Aorta (tissue), 5 donors: ENCODE data around the gene MACROD2. TPM values are rescaled to one million over a fixed set of nuclear protein-coding genes. Genes with fewer than 3 reads are reported as not detected.
"Not testable (repeated sequence)": the region's sequence is repeated elsewhere in the genome, so short reads cannot be mapped to it uniquely, and the experiment has no call there.

ENCODE experiments used
- ATAC-seq: fragments of 200-7000 bp; cut with Tn5 transposase; one replicate; pipeline ENCODE4 v1.9.1; 2022; ENCODE audit warnings: moderate library complexity; ENCODE audit not compliant: low FRiP score
- DNase-seq, 2 donors: peaks; one replicate each; pipeline ENCODE4 v3.0.0-alpha.2; 2020
- H3K27ac ChIP-seq, 2 donors: one replicate each; pipeline ENCODE4 v1.5.1; 2013; ENCODE audit warnings: low read length in 2 of 2, mild to moderate bottlenecking in 2 of 2, moderate library complexity in 2 of 2, control low read depth in 1 of 2, inconsistent platforms in 1 of 2, low read depth in 1 of 2
- H3K27me3 ChIP-seq, 2 donors: one replicate each; pipeline ENCODE4 v1.6.1; 2013; ENCODE audit warnings: control low read depth in 1 of 2, low read length in 1 of 2, mild to moderate bottlenecking in 1 of 2, moderate library complexity in 1 of 2; ENCODE audit not compliant: insufficient read depth in 2 of 2, control insufficient read depth in 1 of 2
- H3K36me3 ChIP-seq, 2 donors: one replicate each; pipeline ENCODE4 v1.6.1; 2013; ENCODE audit warnings: control low read depth in 1 of 2, low read length in 1 of 2, mild to moderate bottlenecking in 1 of 2; ENCODE audit not compliant: insufficient read depth in 2 of 2, control insufficient read depth in 1 of 2
- H3K4me1 ChIP-seq, 2 donors: one replicate each; pipeline ENCODE4 v1.6.1; 2013; ENCODE audit warnings: low read length in 2 of 2, control low read depth in 1 of 2, mild to moderate bottlenecking in 1 of 2, moderate library complexity in 1 of 2; ENCODE audit not compliant: insufficient read depth in 2 of 2, control insufficient read depth in 1 of 2
- H3K4me3 ChIP-seq, 2 donors: one replicate each; pipeline ENCODE4 v1.5.1; 2013; ENCODE audit warnings: low read length in 2 of 2, control low read depth in 1 of 2, mild to moderate bottlenecking in 1 of 2
- H3K9me3 ChIP-seq: one replicate; pipeline ENCODE4 v1.6.1; 2013; ENCODE audit warnings: mild to moderate bottlenecking, low read length; ENCODE audit not compliant: control insufficient read depth
- WGBS, 2 donors: extraction: QIAGEN DNeasy Blood & Tissue Kit; methylation state at CpG; one replicate each; pipeline ENCODE4 v1.1.7; 2013; 5-methylcytosine and 5-hydroxymethylcytosine counted together
- intact Hi-C, 2 donors: fragments of 100-400 bp; cut with DNase I; formaldehyde crosslinking; loops; one replicate each; pipeline versions ENCODE4 v1.14.2 to v1.15.0; 2022
- polyA plus RNA-seq, 2 donors: library from polyadenylated mRNA; stranded (reverse); fragments of 200-250 nt; gene quantifications; one replicate each; pipeline ENCODE4 v1.2.3, GENCODE V29; 2013
- total RNA-seq, 2 donors: library from RNA; stranded (reverse); fragmentation: NEBNext Ultra II Directional; extraction: Animal tissue kit (Norgen Biotek cat#: 25700); gene quantifications; one replicate each; pipeline ENCODE4 v1.2.1, GENCODE V29; 2021
- donor health status: healthy with polysubstance abuse.
- donor health status: Bipolar disorder and iron deficiency.
- donor health status: DM: no; HTN: no; CAD: no.
- donor health status: DM: no; HTN: no; CAD: no.
- donor health status: DM: yes; HTN: yes; CAD: no.

MACROD2 gene
- total and polyA plus RNA-seq, 4 donors, result 0.90 to 11.2 (median 4.8) TPM

DNA sequence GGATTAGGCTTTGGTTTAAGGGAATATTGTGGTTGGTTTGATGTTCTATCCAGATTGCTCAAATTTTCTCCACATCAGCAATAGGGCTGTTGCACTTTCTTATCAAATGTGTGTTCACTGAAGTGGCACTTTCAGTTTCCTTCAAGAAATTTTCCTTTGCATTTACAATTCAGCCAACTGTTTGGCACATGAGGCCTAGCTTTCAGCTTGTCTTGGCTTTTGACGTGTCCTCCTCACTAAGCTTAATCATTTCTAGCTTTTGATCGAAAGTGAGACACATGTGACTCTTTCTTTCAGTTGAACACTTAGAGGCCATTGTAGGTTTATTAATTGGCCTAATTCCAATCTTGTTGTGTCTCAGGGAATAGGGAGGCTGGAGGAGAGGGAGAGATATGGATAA, 237.3 kb downstream of the MACROD2 start:
- Histone ChIP-seq H3K27me3 (no peaks in the 10 kb centered on the region), H3K36me3 (no peaks in the 10 kb centered on the region), H3K4me3 (no peak overlapping the region), H3K9me3 (no peaks in the 10 kb centered on the region), H3K4me1 (no peaks in the 10 kb centered on the region), H3K27ac (no peak overlapping the region)
- ATAC-seq (no peak), DNase-seq (no peak)
- WGBS, 2 donors, result 87% methylated on average over 2 of the region's 2 CpGs
- intact Hi-C loops, result no loop called here

DNA sequence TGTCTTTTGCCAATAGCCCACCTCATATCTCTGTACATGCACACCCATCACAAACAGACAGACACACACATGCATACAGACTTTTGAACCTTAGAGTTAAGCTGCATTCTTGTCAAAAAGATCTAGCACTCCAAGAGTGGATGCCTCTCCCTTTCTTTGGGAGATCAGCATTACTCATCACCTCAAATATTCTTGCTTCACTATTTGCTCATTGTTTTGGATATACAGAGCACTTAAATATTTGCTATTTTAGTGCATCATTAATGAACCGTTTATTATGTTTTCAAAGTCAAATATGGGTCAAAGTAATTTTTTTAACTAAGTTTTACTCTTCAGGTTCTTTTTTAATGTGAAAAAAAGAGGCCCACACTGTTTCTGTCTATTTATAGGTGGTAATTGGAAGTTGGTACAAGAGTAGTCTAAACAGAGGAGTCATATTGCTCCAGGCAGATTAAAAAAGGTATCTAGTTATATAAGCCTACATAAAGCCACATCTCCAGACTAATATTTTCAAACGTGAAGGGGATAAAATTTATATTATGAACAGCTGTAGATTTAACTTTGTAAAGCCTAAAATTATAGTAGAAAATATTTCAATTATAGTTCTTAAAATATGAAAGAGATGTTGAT, 239.5 kb downstream of the MACROD2 start:
- Histone ChIP-seq H3K36me3 (no peaks in the 10 kb centered on the region), H3K27me3 (no peaks in the 10 kb centered on the region), H3K9me3 (no peaks in the 10 kb centered on the region), H3K27ac (no peak overlapping the region), H3K4me3 (no peak overlapping the region), H3K4me1 (no peaks in the 10 kb centered on the region)
- no peak for ATAC-seq
- WGBS, 2 donors, result 37 to 46% methylated on average over 2 of the region's 2 CpGs
- intact Hi-C loops, result no loop called here
- DNase-seq, result no peak

DNA sequence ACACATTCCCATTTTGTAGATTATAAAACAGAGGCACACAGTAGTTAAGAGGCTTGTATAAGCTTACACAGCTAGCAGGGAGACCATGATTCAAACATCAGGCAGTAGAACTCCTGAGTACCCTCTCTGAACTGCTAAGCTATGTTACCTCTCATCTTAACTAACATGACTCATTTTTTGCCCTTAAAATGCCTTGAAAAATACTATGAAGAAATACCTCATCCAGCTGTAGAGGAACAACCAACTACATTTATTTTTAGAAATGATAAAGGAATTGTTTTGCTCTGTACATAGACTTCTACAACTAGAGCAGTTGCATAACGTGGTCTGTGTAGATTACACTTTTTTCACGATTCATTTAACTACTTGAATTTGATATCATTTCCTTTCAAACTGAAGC, 240.0 kb downstream of the MACROD2 start:
- ATAC-seq (no peak), DNase-seq (no peak)
- WGBS, 2 donors, result 6 to 13% methylated on average over 2 of the region's 2 CpGs
- no peaks in the 10 kb centered on the region for H3K4me1 ChIP-seq
- no peaks in the 10 kb centered on the region for H3K27me3 ChIP-seq
- no peak overlapping the region for H3K27ac ChIP-seq
- H3K4me3 ChIP-seq, result no peak overlapping the region
- intact Hi-C loops, result no loop called here
- H3K36me3 ChIP-seq, result no peaks in the 10 kb centered on the region
- no peaks in the 10 kb centered on the region for H3K9me3 ChIP-seq

DNA sequence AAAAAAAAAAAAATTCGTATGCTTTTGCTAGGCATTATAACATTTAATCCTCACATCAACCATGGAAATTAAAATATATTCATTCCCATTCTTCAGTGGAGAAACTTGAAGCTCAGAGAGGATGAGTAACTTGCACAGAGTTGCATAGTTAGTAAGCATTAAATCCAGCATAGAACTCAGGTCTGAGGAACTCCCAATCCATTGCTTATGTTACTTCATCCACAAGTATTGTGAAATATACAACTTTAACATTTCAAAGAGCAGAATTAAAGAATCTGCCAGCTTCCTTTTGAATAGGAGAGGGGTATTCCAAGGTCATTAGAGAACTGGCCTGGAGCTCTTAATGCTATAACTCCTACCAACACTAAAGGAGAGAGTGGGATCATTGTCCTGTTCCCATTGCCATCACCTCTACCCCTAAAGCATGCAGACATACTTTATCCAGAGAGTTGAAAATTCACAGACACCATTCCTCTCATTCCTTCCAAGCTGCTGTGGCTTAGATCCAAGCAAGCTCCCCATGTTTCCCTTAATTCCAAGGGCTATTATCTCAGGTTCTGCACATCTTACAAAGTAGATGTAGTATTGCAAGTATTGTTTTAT, 250.2 kb downstream of the MACROD2 start:
- no peak overlapping the region for H3K4me3 ChIP-seq
- H3K36me3 ChIP-seq, result no peaks in the 10 kb centered on the region
- WGBS, 2 donors, result 20 to 36% methylated on average over 1 of the region's 1 CpG
- intact Hi-C loops, result no loop called here
- ATAC-seq (no peak), DNase-seq (no peak)
- H3K4me1 ChIP-seq, result no peaks in the 10 kb centered on the region
- no peaks in the 10 kb centered on the region for H3K9me3 ChIP-seq
- no peaks in the 10 kb centered on the region for H3K27me3 ChIP-seq
- no peak overlapping the region for H3K27ac ChIP-seq

GRCh38 chr20:14259689-14260088, 264.4 kb downstream of the MACROD2 start:
- Histone ChIP-seq H3K4me1 (no peaks in the 10 kb centered on the region), H3K27ac (no peak overlapping the region), H3K36me3 (no peaks in the 10 kb centered on the region), H3K9me3 (no peaks in the 10 kb centered on the region), H3K27me3 (no peaks in the 10 kb centered on the region), H3K4me3 (no peak overlapping the region)
- ATAC-seq (no peak), DNase-seq (no peak)
- intact Hi-C loops, result no loop called here
- WGBS, 2 donors, result 60 to 82% methylated on average over 1 of the region's 1 CpG

- 83 to 92% methylated on average over 1 of the region's 1 CpG for WGBS, 2 donors
- H3K36me3 ChIP-seq, result no peaks in the 10 kb centered on the region
- no peaks in the 10 kb centered on the region for H3K4me1 ChIP-seq
- ATAC-seq (no peak), DNase-seq (no peak)
- intact Hi-C loops, result no loop called here
- H3K4me3 ChIP-seq, result no peak overlapping the region
- no peak overlapping the region for H3K27ac ChIP-seq
- no peaks in the 10 kb centered on the region for H3K9me3 ChIP-seq
- no peaks in the 10 kb centered on the region for H3K27me3 ChIP-seq
These were observed 265.1 kb downstream of the MACROD2 start for GRCh38 chr20:14260367-14260766.

- Histone ChIP-seq H3K4me1 (no peaks in the 10 kb centered on the region), H3K9me3 (no peaks in the 10 kb centered on the region), H3K4me3 (no peak overlapping the region), H3K27me3 (no peaks in the 10 kb centered on the region), H3K27ac (no peak overlapping the region), H3K36me3 (no peaks in the 10 kb centered on the region)
- intact Hi-C loops, result no loop called here
- no peak for DNase-seq
- no peak for ATAC-seq
These were observed 269.6 kb downstream of the MACROD2 start for GRCh38 chr20:14264869-14265268.

DNA sequence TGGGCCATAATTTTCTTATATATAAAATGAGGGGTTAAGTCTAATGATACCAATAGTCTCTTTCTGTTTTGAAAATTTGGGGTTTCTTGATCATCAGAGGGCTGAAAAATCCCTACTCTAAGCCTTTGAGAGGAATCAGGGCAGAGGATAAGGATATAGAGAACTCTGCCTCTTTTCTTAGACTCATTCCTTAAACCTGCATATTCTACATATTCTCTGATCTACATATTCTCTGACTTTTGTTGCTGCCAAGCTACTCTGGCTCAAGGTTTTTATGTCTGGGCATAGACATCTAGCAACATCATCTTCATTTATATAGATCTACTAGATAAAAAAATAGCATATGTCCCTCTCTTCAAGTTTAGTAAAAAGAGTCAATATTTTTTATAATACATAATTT, 270.9 kb downstream of the MACROD2 start:
- no peak for DNase-seq
- H3K27ac ChIP-seq, result no peak overlapping the region
- no peaks in the 10 kb centered on the region for H3K4me1 ChIP-seq
- H3K9me3 ChIP-seq, result no peaks in the 10 kb centered on the region
- intact Hi-C loops, result no loop called here
- H3K4me3 ChIP-seq, result no peak overlapping the region
- H3K27me3 ChIP-seq, result no peaks in the 10 kb centered on the region
- no peak for ATAC-seq
- H3K36me3 ChIP-seq, result no peaks in the 10 kb centered on the region

DNA sequence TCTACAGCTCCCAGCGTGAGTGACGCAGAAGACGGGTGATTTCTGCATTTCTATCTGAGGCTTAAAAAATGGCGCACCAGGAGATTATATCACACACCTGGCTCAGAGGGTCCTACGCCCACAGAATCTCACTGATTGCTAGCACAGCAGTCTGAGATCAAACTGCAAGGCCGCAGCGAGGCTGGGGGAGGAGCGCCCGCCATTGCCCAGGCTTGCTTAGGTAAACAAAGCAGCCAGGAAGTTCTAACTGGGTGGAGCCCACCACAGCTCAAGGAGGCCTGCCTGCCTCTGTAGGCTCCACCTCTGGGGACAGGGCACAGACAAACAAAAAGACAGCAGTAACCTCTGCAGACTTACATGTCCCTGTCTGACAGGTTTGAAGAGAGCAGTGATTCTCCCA, 275.4 kb downstream of the MACROD2 start:
- H3K36me3 ChIP-seq, ATAC-seq, H3K9me3 ChIP-seq, DNase-seq, H3K4me1 ChIP-seq, H3K27me3 ChIP-seq, H3K4me3 ChIP-seq, H3K27ac ChIP-seq, intact Hi-C loops: not testable (repeated sequence)
- WGBS, 2 donors, result 97 to 99% methylated on average over 9 of the region's 9 CpGs
